Activated naive CD4-positive, alpha-beta T cell treated with anti-CD3 and anti-CD28 coated beads, Interleukin-2, amount 50 U/mL, for 24 hours (primary cell): ENCODE data around the gene FUS.
"Not testable (repeated sequence)": the region's sequence is repeated elsewhere in the genome, so short reads cannot be mapped to it uniquely, and the experiment has no call there.

ENCODE experiments used
- H3K27ac Mint-ChIP-seq: one replicate; pipeline ENCODE4 v1.8.0; 2021; ENCODE audit warnings: mild to moderate bottlenecking, mixed read lengths
- H3K27me3 Mint-ChIP-seq: one replicate; pipeline ENCODE4 v1.8.0; 2021; ENCODE audit warnings: mixed read lengths
- H3K36me3 Mint-ChIP-seq: one replicate; pipeline ENCODE4 v1.8.0; 2021; ENCODE audit warnings: mixed read lengths
- H3K4me1 Mint-ChIP-seq: one replicate; pipeline ENCODE4 v1.8.0; 2021; ENCODE audit warnings: mixed read lengths
- H3K4me3 Mint-ChIP-seq: one replicate; pipeline ENCODE4 v1.8.0; 2021; ENCODE audit warnings: mild to moderate bottlenecking, mixed read lengths
- H3K9me3 Mint-ChIP-seq: one replicate; pipeline ENCODE4 v1.8.0; 2021; ENCODE audit warnings: mixed read lengths

Gene FUS

DNA sequence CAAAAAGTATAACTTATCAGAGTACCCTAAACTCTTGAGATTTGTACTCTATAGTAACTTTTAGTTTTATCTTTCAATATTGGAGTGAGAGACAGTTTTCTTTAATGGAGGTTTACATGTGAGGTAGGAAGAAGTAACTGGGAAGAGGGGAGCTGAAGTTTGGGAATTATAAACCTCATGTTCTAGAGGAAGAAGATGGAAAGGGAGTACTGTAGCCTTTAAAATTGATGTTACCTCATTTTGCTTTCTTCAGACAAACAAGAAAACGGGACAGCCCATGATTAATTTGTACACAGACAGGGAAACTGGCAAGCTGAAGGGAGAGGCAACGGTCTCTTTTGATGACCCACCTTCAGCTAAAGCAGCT lies 9.5 kb downstream of the FUS start:
- Mint-ChIP-seq H3K27ac (peak overlapping the region; percentile 91), H3K27me3 (no peaks in the 10 kb centered on the region), H3K36me3 (peaks cover 62% of the 10 kb centered on the region), H3K4me1 (peaks cover 87% of the 10 kb centered on the region), H3K9me3 (no peaks in the 10 kb centered on the region), H3K4me3 (peak overlapping the region; percentile 59)

DNA sequence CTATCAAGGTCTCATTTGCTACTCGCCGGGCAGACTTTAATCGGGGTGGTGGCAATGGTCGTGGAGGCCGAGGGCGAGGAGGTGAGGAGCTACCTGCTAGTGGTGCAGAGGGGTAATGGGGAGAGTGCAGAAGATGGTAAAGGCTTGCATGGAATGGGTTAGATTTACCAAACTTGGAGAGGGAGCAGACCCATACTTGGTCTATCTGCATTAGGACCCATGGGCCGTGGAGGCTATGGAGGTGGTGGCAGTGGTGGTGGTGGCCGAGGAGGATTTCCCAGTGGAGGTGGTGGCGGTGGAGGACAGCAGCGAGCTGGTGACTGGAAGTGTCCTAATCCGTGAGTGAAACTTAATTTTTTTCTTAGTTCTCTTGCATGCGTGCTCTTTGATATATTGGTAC lies 10.1 kb downstream of the FUS start:
- H3K27me3 Mint-ChIP-seq, result no peaks in the 10 kb centered on the region
- peak overlapping the region; percentile 23 for H3K4me3 Mint-ChIP-seq
- H3K27ac Mint-ChIP-seq, result peak overlapping the region; percentile 85
- no peaks in the 10 kb centered on the region for H3K9me3 Mint-ChIP-seq
- H3K36me3 Mint-ChIP-seq, result peaks cover 57% of the 10 kb centered on the region
- H3K4me1 Mint-ChIP-seq, result peaks cover 85% of the 10 kb centered on the region

DNA sequence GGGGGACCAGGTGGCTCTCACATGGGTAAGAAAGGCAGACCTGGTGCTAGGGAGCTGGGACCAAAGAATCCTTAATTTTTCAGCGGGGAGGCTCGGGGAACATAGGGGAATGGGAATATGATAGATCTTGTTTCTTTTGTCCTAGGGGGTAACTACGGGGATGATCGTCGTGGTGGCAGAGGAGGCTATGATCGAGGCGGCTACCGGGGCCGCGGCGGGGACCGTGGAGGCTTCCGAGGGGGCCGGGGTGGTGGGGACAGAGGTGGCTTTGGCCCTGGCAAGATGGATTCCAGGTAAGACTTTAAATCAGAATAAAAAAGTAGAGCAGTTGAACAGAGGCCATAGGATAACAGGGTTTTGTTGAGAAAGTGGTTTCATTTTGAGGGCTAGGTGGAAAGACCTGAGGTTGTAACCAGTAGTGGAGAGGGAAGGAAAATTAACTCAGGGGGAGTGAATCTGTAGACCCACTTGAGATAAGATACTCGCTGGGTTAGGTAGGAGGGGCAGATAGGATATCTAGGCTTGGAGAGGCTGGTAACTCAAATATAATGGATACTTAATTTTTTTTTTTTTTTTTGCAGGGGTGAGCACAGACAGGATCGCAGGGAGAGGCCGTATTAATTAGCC lies 11.0 kb downstream of the FUS start:
- peaks cover 51% of the 10 kb centered on the region for H3K36me3 Mint-ChIP-seq
- H3K4me3 Mint-ChIP-seq, result no peak overlapping the region
- H3K27me3 Mint-ChIP-seq, result no peaks in the 10 kb centered on the region
- H3K27ac Mint-ChIP-seq, result peak overlapping the region; percentile 85
- H3K4me1 Mint-ChIP-seq, result peaks cover 79% of the 10 kb centered on the region
- H3K9me3 Mint-ChIP-seq, result no peaks in the 10 kb centered on the region

DNA sequence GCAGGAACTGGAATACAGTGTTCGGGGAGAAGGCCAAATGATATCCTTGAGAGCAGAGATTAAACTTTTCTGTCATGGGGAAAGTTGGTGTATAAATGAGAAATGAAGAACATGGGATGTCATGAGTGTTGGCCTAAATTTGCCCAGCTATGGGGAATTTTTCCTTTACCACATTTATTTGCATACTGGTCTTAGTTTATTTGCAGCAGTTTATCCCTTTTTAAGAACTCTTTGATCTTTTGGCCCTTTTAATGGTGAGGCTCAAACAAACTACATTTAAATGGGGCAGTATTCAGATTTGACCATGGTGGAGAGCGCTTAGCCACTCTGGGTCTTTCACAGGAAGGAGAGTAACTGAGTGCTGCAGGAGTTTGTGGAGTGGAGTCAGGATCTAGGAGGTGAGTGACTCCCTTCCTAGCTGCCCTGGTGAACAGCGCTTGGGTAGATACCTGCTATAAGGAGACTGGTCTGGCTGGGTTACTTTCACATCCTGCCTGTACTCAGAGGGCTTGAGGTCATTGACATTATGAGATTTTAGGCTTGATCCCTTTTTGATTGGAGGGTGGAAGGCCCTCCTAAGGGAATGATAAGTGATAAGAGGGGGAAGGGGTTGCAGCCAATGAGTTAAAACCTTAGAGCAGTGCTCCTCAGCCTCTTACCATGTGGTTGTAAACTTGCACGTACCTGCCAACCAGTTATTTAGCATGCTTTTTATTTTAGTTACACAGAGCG lies 11.9 kb downstream of the FUS start:
- peaks cover 74% of the 10 kb centered on the region for H3K4me1 Mint-ChIP-seq
- H3K4me3 Mint-ChIP-seq, result peak overlapping the region; percentile 19

DNA sequence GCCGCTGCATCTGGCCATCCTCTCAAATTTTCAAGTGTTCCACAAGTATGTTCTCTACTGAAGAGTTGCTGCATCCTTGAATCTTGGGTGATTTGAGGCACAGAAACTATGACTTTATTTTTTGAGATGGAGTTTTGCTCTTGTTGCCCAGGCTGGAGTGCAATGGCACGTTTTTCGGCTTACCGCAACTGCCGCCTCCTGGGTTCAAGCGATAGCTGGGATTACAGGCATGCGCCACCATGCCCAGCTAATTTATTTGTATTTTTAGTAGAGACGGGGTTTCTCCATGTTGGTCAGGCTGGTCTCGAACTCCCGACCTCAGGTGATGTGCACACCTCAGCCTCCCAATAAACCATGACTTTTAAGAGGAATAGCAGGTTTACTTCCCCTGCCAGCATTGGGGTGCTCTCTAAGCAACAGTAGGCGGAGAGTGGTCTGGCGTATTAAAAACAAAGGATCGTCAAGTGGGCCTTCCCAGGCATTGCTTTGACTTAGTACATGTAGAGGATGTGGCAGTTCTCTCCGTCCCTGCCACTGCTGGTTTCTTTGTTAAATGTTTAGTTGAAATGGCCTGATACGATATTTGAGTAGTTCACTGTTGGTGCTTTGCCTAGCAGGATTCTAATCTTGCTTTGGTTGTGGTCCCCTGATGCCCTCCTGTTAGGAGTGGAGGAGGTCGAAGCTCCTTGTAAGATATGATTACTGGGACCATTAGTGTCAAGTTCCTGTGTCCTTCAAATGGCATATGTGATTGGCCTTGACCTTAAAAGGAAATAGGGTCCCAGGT lies 13.1 kb downstream of the FUS start:
- H3K4me1 Mint-ChIP-seq, result peaks cover 66% of the 10 kb centered on the region
- H3K9me3 Mint-ChIP-seq, result no peaks in the 10 kb centered on the region
- H3K36me3 Mint-ChIP-seq, result peaks cover 38% of the 10 kb centered on the region
- peak overlapping the region; percentile 81 for H3K27ac Mint-ChIP-seq
- no peak overlapping the region for H3K4me3 Mint-ChIP-seq
- no peaks in the 10 kb centered on the region for H3K27me3 Mint-ChIP-seq

More for the DNA sequence above, 11.9 kb downstream of the FUS start:
- H3K9me3 Mint-ChIP-seq, result no peaks in the 10 kb centered on the region
- H3K27me3 Mint-ChIP-seq, result no peaks in the 10 kb centered on the region
- peaks cover 44% of the 10 kb centered on the region for H3K36me3 Mint-ChIP-seq
- H3K27ac Mint-ChIP-seq, result peak overlapping the region; percentile 87

DNA sequence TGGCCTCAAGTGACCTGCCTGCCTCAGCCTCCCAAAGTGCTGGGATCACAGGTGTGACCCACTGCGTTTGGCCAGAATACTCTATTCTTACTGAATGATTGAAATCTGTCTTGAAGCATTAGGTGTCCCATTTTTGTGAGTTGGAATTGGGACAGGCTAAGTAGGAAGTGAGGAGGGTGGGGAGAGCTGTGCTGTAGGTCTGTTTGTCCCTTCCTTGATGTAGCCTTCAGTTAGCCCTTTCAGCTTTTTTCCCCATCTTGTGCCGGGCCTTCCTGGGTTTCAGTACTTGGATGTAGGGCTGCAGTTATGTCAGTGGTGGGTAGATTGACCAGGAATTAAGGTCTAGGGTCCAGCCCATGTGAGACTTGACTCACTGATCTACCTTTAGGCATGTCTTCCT lies 13.9 kb downstream of the FUS start:
- peak overlapping the region; percentile 85 for H3K27ac Mint-ChIP-seq
- no peak overlapping the region for H3K4me3 Mint-ChIP-seq
- no peaks in the 10 kb centered on the region for H3K9me3 Mint-ChIP-seq
- H3K27me3 Mint-ChIP-seq, result no peaks in the 10 kb centered on the region
- peaks cover 34% of the 10 kb centered on the region for H3K36me3 Mint-ChIP-seq
- H3K4me1 Mint-ChIP-seq, result peaks cover 64% of the 10 kb centered on the region

DNA sequence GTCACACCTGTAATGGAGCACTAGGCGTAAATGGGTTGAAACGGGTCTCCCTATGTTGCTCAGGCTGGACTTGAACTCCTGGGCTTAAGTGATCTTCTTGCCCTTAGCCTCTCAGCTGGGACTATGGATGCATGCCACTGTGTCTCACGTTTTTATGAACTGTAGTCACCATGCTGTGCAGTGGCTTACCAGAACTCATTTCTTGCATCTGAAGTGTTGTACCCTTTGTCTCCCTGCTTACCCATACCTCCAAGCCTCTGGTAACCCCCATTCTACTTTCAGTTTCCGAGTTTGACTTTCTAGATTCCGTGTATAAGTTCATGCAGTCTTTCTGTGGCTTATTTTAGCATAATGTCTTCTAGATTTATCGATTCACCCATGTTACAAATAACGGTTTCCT lies 15.0 kb downstream of the FUS start:
- Mint-ChIP-seq H3K4me1 (peaks cover 63% of the 10 kb centered on the region), H3K4me3 (no peak overlapping the region), H3K9me3 (no peaks in the 10 kb centered on the region), H3K36me3 (peaks cover 25% of the 10 kb centered on the region), H3K27ac (no peak overlapping the region), H3K27me3 (no peaks in the 10 kb centered on the region)

DNA sequence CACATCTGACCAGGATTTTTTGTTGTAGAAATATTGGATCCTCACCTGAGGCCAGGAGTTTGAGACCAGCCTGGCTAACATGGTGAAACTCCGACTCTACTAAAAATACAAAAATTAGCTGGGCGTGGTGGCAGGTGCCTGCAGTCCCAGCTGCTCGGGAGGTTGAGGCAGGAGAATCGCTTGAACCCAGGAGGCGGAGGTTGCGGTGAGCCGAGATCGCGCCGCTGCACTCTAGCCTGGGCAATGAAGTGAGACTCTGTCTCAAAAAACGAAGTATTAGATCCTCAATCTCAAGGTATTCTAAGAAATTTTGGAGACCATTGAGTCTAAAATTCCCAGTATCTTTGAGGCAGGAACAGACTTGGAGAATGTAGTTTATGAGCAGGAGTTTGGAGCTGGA lies 15.9 kb downstream of the FUS start:
- H3K27me3 Mint-ChIP-seq, H3K9me3 Mint-ChIP-seq, H3K4me3 Mint-ChIP-seq, H3K27ac Mint-ChIP-seq: not testable (repeated sequence)
- H3K36me3 Mint-ChIP-seq, result peaks cover 15% of the 10 kb centered on the region
- H3K4me1 Mint-ChIP-seq, result peaks cover 63% of the 10 kb centered on the region

DNA sequence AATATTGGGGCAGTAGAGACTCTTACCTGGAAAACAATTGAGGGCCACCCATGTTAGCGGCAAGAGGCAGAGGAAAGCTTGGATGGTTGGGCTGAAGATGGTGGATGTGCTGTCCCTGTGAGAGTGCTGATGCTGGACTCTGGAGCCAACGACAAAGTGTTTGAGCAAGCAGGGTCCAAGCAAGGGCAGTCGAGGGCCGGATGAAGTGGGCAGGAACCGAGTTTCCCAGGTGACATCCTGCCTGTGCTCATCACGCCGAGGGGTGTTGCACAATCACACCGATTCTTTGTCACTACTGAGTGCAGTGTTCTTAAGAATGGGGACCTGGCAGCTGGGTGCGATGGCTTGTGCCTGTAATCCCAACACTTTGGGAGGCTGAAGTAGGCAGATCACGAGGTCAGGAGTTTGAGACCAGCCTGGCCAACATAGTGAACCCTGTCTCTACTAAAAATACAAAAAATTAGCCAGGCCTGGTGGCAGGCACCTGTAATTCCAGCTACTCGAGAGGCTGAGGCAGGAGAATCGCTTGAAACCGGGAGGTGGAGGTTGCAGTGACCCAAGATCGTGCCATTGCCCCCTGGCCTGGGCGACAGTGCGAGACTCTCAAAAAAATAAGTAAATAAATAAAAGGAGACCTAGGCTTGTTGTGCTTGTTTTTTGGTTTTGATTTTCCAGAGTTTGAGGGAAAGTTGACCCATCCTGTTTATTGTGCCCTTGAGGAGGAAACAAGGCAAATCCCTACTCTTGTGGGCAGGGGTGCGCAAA lies 16.6 kb downstream of the FUS start:
- no peaks in the 10 kb centered on the region for H3K27me3 Mint-ChIP-seq
- peaks cover 12% of the 10 kb centered on the region for H3K36me3 Mint-ChIP-seq
- H3K27ac Mint-ChIP-seq, result peak overlapping the region; percentile 30

DNA sequence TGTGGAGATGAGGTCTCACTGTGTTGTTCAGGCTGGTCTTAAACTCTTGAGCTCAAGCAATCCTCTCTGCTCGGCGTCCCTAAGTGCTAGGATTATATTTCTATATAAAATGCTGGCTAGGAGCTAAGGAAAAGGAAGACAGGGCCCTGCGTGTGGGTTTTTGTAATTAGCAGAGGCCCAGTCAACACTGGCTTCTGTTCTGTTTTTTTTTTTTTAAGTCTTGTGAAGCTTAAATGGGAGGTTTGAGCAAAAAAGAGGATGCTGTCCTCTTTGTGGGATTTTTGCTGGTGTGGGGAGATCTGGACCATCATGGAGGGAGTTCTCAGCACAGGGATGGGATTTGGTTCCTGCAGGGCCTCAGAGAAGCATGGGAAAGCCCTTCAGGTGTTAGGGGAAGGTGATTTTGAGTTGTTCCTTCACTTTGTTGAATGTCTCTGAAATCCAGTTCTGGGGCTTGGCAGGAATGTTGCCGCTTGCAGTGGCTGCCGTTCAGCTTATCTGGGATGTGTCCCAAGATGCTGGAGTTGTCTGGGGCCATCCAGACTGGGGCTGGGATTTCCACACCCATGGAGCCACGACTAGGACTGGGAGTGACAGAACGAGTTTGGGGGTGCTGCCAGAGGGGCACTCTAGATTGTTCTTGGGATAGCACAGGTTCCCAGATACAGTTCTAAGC lies 18.4 kb downstream of the FUS start:
- Mint-ChIP-seq H3K27me3 (no peaks in the 10 kb centered on the region), H3K27ac (peak overlapping the region; percentile 82), H3K4me1 (peaks cover 63% of the 10 kb centered on the region), H3K4me3 (no peak overlapping the region), H3K36me3 (peaks cover 3% of the 10 kb centered on the region), H3K9me3 (no peaks in the 10 kb centered on the region)

More for the DNA sequence above, 16.6 kb downstream of the FUS start:
- Mint-ChIP-seq H3K4me3 (no peak overlapping the region), H3K9me3 (no peaks in the 10 kb centered on the region), H3K4me1 (peaks cover 64% of the 10 kb centered on the region)

DNA sequence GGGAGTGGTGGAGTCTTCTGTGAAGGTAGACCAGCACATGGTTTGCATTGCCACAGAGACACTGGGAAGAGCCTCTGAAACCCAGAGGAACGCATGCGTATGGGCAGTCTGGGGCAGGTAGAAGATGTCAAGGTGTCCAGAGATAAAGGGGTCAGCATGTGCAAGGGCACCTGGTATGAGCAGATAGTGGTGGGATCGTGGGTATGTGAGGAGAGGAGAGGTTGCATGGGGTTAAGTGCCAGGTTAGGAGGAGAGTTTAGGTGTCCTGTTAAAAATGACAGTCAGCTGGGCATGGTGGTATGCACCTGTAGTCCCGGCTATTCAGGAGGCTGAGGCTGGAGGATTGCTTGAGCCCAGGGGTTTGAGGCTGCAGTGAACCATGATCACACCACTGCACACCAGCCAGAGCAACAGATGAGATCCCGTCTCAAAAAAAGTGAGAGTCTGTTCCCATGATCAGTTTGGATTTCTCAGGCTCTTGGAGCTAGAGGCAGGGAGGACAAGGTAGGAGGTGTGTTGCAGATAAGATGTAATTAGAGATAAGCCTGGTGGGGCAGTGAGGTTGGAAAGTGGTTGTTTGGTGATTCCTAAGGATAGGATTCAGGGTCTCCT lies 19.6 kb downstream of the FUS start:
- no peaks in the 10 kb centered on the region for H3K27me3 Mint-ChIP-seq

DNA sequence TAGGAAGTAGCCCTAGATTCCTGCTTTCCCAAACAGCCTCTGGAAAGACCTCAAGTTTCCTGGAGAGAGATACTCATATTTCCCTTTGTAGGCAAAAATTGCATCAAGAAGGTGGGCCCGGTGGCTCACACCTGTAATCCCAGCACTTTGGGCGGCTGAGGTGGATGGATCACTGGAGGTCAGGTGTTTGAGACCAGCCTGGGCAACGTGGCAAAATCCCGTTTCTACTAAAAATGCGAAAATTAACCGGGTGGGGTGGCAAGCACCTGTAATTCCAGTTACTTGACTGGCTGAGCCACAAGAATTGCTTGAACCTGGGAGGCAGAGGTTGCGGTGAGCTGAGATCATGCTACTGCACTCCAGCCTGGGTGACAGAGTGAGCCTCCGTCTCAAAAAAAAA lies 20.2 kb downstream of the FUS start:
- H3K27me3 Mint-ChIP-seq, H3K9me3 Mint-ChIP-seq, H3K27ac Mint-ChIP-seq, H3K36me3 Mint-ChIP-seq: not testable (repeated sequence)
- H3K4me3 Mint-ChIP-seq, result peak overlapping the region; percentile 6
- H3K4me1 Mint-ChIP-seq, result peaks cover 53% of the 10 kb centered on the region

More for the DNA sequence above, 19.6 kb downstream of the FUS start:
- Mint-ChIP-seq H3K27ac (peak overlapping the region; percentile 71), H3K9me3 (no peaks in the 10 kb centered on the region), H3K4me3 (peak overlapping the region; percentile 6), H3K4me1 (peaks cover 58% of the 10 kb centered on the region), H3K36me3 (peaks cover 2% of the 10 kb centered on the region)

DNA sequence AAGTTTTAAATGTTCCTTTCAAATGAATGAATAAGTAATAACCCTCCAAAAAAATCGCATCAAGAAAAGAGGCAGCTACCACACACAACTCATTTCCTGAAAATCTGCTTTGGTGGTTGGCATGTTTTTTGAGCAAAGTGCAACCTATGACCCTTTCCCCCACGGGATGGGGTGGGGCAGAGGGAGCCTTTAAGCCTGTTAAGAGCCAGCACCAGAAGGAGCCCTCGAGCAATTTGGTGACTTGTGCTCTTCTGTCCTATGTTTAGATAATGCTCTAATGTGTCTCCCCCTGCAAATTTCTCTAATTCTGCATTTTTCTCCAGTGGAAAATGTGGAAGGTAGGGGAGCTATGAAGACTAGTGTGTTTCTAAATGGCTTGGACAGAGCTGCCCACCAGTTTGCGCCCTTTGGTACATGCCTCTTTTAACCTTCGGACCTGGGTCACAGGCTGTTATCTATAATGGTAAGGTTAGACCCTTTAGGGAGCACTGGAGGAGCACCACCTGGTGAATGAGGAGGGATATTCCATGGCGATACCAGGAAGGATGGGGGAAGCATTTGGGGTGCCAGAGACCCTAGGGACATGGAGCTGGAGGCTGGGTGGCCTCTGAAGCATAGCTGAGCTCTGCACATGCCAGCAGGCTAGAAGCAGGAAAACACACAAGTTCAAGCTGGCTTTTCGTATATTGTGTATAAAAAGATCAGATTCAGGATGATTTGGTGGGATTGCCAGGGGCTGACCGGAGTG lies 21.1 kb downstream of the FUS start:
- Mint-ChIP-seq H3K9me3 (no peaks in the 10 kb centered on the region), H3K4me3 (peak overlapping the region; percentile 84), H3K36me3 (peaks cover 2% of the 10 kb centered on the region), H3K4me1 (peaks cover 50% of the 10 kb centered on the region), H3K27ac (peak overlapping the region; percentile 12), H3K27me3 (no peaks in the 10 kb centered on the region)
